Ovary (tissue), 3 donors: ENCODE results near the gene FARS2.

Source experiments
- POLR2A ChIP-seq: fragments of 450-650 bp; IDR thresholded peaks from one replicate; pipeline ENCODE4 v1.6.1; 2017; ENCODE audit warnings: antibody characterized with exemption, mild to moderate bottlenecking, moderate library complexity
- TF ChIP-seq, protein P1 (sequence below), 3 donors: fragments of 450-650 bp in 2 of 3; fragments of 200-600 bp in 1 of 3; IDR thresholded peaks; one replicate each; pipeline versions ENCODE4 v1.5.1 to v1.8.0; 2016 to 2022; ENCODE audit warnings: antibody characterized with exemption in 3 of 3, mild to moderate bottlenecking in 1 of 3
- donor health status: DM: no; HTN: no; CAD: no.

DNA sequence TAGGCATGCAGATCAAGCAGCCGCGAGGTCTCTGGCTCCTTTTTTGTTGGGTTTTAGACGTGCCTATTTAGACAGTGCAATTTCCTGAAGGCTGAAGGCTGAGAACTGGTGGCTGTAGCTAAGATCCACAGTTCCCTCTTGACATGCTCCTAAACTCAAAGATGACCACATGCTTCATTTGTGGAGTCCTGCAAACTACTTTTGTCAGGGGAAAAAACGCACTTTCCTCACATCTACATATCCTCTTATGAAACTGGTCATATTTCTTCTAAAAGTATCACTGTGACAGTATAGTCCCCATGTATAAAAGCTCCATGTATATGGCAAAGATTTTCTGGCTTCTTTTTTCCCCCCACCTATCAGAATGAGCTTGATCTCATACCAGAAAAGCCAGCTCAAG lies 31.2 kb upstream of the FARS2 start:
- TF ChIP-seq POLR2A = no peak
- TF ChIP-seq, protein P1, sequence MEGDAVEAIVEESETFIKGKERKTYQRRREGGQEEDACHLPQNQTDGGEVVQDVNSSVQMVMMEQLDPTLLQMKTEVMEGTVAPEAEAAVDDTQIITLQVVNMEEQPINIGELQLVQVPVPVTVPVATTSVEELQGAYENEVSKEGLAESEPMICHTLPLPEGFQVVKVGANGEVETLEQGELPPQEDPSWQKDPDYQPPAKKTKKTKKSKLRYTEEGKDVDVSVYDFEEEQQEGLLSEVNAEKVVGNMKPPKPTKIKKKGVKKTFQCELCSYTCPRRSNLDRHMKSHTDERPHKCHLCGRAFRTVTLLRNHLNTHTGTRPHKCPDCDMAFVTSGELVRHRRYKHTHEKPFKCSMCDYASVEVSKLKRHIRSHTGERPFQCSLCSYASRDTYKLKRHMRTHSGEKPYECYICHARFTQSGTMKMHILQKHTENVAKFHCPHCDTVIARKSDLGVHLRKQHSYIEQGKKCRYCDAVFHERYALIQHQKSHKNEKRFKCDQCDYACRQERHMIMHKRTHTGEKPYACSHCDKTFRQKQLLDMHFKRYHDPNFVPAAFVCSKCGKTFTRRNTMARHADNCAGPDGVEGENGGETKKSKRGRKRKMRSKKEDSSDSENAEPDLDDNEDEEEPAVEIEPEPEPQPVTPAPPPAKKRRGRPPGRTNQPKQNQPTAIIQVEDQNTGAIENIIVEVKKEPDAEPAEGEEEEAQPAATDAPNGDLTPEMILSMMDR (IDR thresholded peaks at IDR 0.05) = no peak
